OCI-LY1 (cell line): ENCODE results near the gene VBP1.

Source experiments
- H2AFZ ChIP-seq: fragments of 200-600 bp; sonication (generic), shearing (Covaris generic); 2 replicates; pipeline ENCODE4 v1.6.0; 2014; ENCODE audit warnings: antibody characterized with exemption, mild to moderate bottlenecking, low read length
- H3F3A ChIP-seq: fragments of 200-600 bp; sonication (generic), shearing (Covaris generic); 2 replicates; pipeline ENCODE4 v1.6.0; 2014; ENCODE audit warnings: mild to moderate bottlenecking, antibody characterized with exemption, low read length, moderate library complexity; ENCODE audit not compliant: insufficient read depth
- H3K27ac ChIP-seq: fragments of 200-600 bp; sonication (generic); 2 replicates; pipeline ENCODE4 v1.5.1; 2014; ENCODE audit warnings: low read length, mixed run types, mild to moderate bottlenecking, low read depth; ENCODE audit not compliant: poor library complexity, severe bottlenecking
- H3K27me3 ChIP-seq: fragments of 200-600 bp; sonication (generic); 2 replicates; pipeline ENCODE4 v1.6.0; 2014; ENCODE audit warnings: antibody characterized with exemption, mild to moderate bottlenecking, low read length, moderate library complexity; ENCODE audit not compliant: insufficient read depth
- H3K36me3 ChIP-seq: fragments of 200-600 bp; sonication (generic); 2 replicates; pipeline ENCODE4 v1.6.1; 2014; ENCODE audit warnings: mild to moderate bottlenecking, antibody characterized with exemption, low read length, moderate library complexity, mixed read lengths; ENCODE audit not compliant: insufficient read depth
- H3K4me1 ChIP-seq: fragments of 200-600 bp; sonication (generic); 2 replicates; pipeline ENCODE4 v1.5.1; 2014; ENCODE audit warnings: mild to moderate bottlenecking, low read length, moderate library complexity; ENCODE audit not compliant: insufficient read depth, severe bottlenecking
- H3K4me2 ChIP-seq: fragments of 200-600 bp; sonication (generic), shearing (Covaris generic); 2 replicates; pipeline ENCODE4 v1.6.1; 2014; ENCODE audit warnings: low read length
- H3K4me3 ChIP-seq: fragments of 200-600 bp; sonication (generic); 2 replicates; pipeline ENCODE4 v1.5.1; 2014; ENCODE audit warnings: low read length, low read depth, mild to moderate bottlenecking, mixed read lengths; ENCODE audit not compliant: poor library complexity, severe bottlenecking
- H3K79me2 ChIP-seq: fragments of 200-600 bp; shearing (Covaris generic); 2 replicates; pipeline ENCODE4 v1.6.1; 2016; ENCODE audit warnings: mixed run types, low read length, mixed read lengths; ENCODE audit not compliant: insufficient read depth
- H3K9ac ChIP-seq: fragments of 200-600 bp; sonication (generic), shearing (Covaris generic); 2 replicates; pipeline ENCODE4 v1.6.1; 2014; ENCODE audit warnings: mild to moderate bottlenecking, low read length, mixed read lengths
- H3K9me2 ChIP-seq: fragments of 200-600 bp; sonication (generic), shearing (Covaris generic); 2 replicates; pipeline ENCODE4 v1.6.1; 2014; ENCODE audit warnings: low read depth, mild to moderate bottlenecking, low read length, mixed read lengths
- H3K9me3 ChIP-seq: fragments of 200-600 bp; shearing (Covaris generic); 2 replicates; pipeline ENCODE4 v1.6.1; 2014; ENCODE audit warnings: low read length, mixed read lengths
- H4K20me1 ChIP-seq: fragments of 200-600 bp; sonication (generic), shearing (Covaris generic); 2 replicates; pipeline ENCODE4 v1.6.0; 2016; ENCODE audit warnings: mild to moderate bottlenecking, low read length; ENCODE audit not compliant: insufficient read depth
- CTCF ChIP-seq: fragments of 200-600 bp; sonication (generic), shearing (Covaris generic); IDR thresholded peaks from 2 replicates; pipeline ENCODE4 v1.5.1; 2017; ENCODE audit warnings: mild to moderate bottlenecking, antibody characterized with exemption, low read length, moderate library complexity, mixed read lengths
- EZH2 ChIP-seq: fragments of 200-600 bp; sonication (generic), shearing (Covaris generic); IDR thresholded peaks from 2 replicates; pipeline ENCODE4 v1.8.0; 2017; ENCODE audit warnings: borderline replicate concordance, mixed run types, mild to moderate bottlenecking, antibody characterized with exemption, low read length, moderate library complexity, mixed read lengths

VBP1 gene, protein sequence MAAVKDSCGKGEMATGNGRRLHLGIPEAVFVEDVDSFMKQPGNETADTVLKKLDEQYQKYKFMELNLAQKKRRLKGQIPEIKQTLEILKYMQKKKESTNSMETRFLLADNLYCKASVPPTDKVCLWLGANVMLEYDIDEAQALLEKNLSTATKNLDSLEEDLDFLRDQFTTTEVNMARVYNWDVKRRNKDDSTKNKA

DNA sequence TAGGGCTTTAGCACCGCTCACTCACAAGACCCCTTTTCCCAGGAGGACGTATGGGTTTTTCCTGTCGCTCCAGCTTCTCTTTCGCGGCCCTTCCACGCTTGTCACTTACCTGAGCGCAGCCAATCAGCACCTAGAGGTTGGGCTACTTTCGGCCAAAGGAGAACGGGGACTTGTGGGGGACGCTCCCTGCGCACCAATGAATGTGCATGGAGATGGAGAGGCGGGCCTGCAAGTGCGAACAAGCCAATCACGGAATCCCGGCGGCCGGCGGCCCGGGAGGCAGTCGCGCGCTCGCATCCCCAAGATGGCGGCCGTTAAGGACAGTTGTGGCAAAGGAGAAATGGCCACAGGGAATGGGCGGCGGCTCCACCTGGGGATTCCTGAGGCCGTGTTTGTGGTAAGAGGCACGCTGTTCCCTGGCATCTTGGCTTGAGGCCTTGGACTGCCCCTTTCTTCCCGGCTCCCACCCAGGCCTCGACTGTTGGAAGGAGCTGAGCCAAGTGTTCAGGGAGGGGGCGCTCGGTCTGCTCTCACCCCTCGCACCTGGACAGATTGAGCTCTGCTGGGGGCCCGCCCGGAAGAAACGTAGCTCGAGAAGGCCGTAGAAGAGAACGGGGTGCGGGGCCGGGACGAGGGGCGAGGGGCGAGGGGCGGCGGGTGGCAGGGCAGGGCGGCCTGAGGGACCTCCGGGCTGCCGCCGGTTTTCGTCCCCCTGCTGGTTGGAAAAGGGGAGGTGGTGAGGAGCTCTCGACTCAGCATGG is at the start of gene VBP1:
Gene VBP1 (plus strand): TSS at position 282 of the 761 bp plus-strand sequence. CDS start 23 bp downstream, at position 305.
- H3K36me3 ChIP-seq: peaks cover 17% of the 10 kb centered on the region
- peak within 1 kb of the TSS; percentile 97 for H3K9ac ChIP-seq
- H3K9me3 ChIP-seq: no peaks in the 10 kb centered on the region
- H3K27me3 ChIP-seq: no peaks in the 10 kb centered on the region
- H3K4me2 ChIP-seq: peak within 1 kb of the TSS; percentile 88
- TF ChIP-seq CTCF (peak; percentile 45; the same call in 1 of the 2 replicates), EZH2 (no peak)
- peak within 1 kb of the TSS; percentile 95 for H3K4me3 ChIP-seq
- H3K79me2 ChIP-seq: peaks cover 28% of the 10 kb centered on the region
- no peaks in the 10 kb centered on the region for H3K9me2 ChIP-seq
- H2AFZ ChIP-seq: 0 out of 2 replicates have a peak within 1 kb of the TSS, but pooled peaks have one; percentile 41
- no peaks in the 10 kb centered on the region for H3F3A ChIP-seq
- H4K20me1 ChIP-seq: no peaks in the 10 kb centered on the region
- peak within 1 kb of the TSS; percentile 68 for H3K27ac ChIP-seq
- peaks cover 21% of the 10 kb centered on the region for H3K4me1 ChIP-seq

DNA sequence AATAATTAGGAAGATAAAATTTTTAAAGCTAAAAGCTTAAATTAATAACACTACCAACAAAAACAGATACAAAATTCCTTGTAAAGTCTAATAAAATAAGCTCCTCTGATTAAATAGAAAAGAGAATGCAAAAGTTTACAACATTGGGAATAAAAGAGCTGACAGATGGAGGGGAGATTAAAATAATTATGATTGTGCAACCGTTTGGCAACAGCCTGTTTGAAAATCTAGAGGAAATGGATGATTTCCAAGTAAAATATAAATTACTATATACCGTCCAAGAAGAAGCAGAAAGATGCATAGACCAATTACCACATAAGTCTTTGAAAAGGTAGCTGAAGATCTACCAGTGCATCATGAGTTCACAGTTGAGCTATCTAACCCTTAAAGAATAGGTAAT is 46.4 kb upstream of the VBP1 start:
- no peaks in the 10 kb centered on the region for H3K9me3 ChIP-seq
- H3K4me1 ChIP-seq: no peaks in the 10 kb centered on the region
- H3K9me2 ChIP-seq: no peaks in the 10 kb centered on the region
- H3K9ac ChIP-seq: no peak overlapping the region
- no peaks in the 10 kb centered on the region for H3K79me2 ChIP-seq
- no peaks in the 10 kb centered on the region for H3F3A ChIP-seq
- H3K4me3 ChIP-seq: no peak overlapping the region
- no peaks in the 10 kb centered on the region for H3K27me3 ChIP-seq
- TF ChIP-seq CTCF (no peak), EZH2 (no peak)
- no peak overlapping the region for H3K27ac ChIP-seq
- no peaks in the 10 kb centered on the region for H3K36me3 ChIP-seq
- no peaks in the 10 kb centered on the region for H4K20me1 ChIP-seq
- H3K4me2 ChIP-seq: no peak overlapping the region
- no peak overlapping the region for H2AFZ ChIP-seq

DNA sequence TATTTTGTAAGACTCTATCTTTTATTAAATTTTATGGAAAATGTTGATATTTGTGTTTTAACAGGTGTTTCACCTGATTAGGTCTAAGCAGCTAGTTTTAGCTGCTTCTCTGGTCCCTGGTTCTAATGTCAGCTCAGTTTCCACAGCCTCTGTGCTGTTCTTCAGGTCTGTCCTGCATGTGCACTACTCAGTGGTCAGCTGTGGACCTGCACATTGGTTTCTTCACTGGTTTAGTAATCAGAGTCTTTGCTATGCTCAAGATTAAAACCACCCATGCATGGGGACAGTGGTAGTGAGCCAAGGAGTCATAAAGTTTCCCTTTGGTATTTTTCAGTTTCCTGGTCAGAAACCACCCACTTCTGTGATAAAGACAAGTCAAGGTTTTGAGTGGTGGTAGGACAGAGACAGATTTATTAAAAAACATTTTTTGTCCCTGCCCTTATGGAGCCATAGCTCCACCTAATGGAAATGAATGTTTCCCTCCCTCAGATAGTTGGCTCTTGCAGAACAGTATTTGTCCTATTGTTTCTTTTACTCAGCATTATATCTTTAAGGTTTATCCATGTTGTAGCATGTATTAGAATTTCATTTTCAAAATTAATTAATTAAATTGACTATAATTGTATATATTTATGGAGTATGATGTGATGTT is 36.8 kb upstream of the VBP1 start:
- no peak overlapping the region for H3K9ac ChIP-seq
- no peaks in the 10 kb centered on the region for H3K4me1 ChIP-seq
- TF ChIP-seq CTCF (no peak), EZH2 (no peak)
- no peaks in the 10 kb centered on the region for H3K9me2 ChIP-seq
- no peaks in the 10 kb centered on the region for H3K79me2 ChIP-seq
- no peaks in the 10 kb centered on the region for H3K9me3 ChIP-seq
- no peaks in the 10 kb centered on the region for H4K20me1 ChIP-seq
- no peaks in the 10 kb centered on the region for H3K36me3 ChIP-seq
- no peaks in the 10 kb centered on the region for H3K27me3 ChIP-seq
- no peak overlapping the region for H3K27ac ChIP-seq
- H2AFZ ChIP-seq: no peak overlapping the region
- no peaks in the 10 kb centered on the region for H3F3A ChIP-seq
- no peak overlapping the region for H3K4me3 ChIP-seq
- no peak overlapping the region for H3K4me2 ChIP-seq
